SIG-M5 treated with dmso at 0.1 percent for 504 hours (cell line): ENCODE measurements around the gene C9orf72.
A peak's percentile ranks its signal among the peaks of the same experiment; 100 is the strongest.

Experiments
- DNase-seq: peaks from one replicate; lab custom pipeline; 2025; ENCODE audit not compliant: unreplicated experiment; lab: John Stamatoyannopoulos, UW

Gene C9orf72

GRCh38 chr9:27582794-27583193, 9.5 kb upstream of the C9orf72 start:
- no peak for DNase-seq

- DNase-seq, result no peak
Observed at GRCh38 chr9:27581826-27582225, 8.5 kb upstream of the C9orf72 start.

- DNase-seq, result peak; percentile 98
Observed at GRCh38 chr9:27573634-27574590, 631 bp upstream of the C9orf72 start.

- DNase-seq, result peak; percentile 88
Observed at GRCh38 chr9:27572566-27572917, 739 bp downstream of the C9orf72 start.

GRCh38 chr9:27572061-27572460, 1.2 kb downstream of the C9orf72 start:
- no peak for DNase-seq

- DNase-seq, result no peak
Observed at GRCh38 chr9:27571011-27571410, 2.3 kb downstream of the C9orf72 start.

- DNase-seq, result no peak
Observed at GRCh38 chr9:27569406-27569805, 3.9 kb downstream of the C9orf72 start.

- DNase-seq, result no peak
Observed at GRCh38 chr9:27566118-27566517, 7.2 kb downstream of the C9orf72 start.

- DNase-seq, result no peak
Observed at GRCh38 chr9:27565696-27566095, 7.6 kb downstream of the C9orf72 start.

GRCh38 chr9:27564670-27565069, 8.6 kb downstream of the C9orf72 start:
- peak; percentile 50 for DNase-seq

- DNase-seq, result peak; percentile 25
Observed at GRCh38 chr9:27563738-27564430, 9.4 kb downstream of the C9orf72 start.

- DNase-seq, result no peak
Observed at GRCh38 chr9:27561685-27562084, 11.6 kb downstream of the C9orf72 start.

GRCh38 chr9:27560457-27560856, 12.8 kb downstream of the C9orf72 start:
- DNase-seq, result no peak

- DNase-seq, result no peak
Observed at GRCh38 chr9:27558307-27558706, 15.0 kb downstream of the C9orf72 start.

GRCh38 chr9:27556470-27556869, 16.8 kb downstream of the C9orf72 start:
- no peak for DNase-seq

- DNase-seq, result no peak
Observed at GRCh38 chr9:27554712-27555111, 18.6 kb downstream of the C9orf72 start.

- DNase-seq, result no peak
Observed at GRCh38 chr9:27549196-27549755, 24.0 kb downstream of the C9orf72 start.

GRCh38 chr9:27548055-27548741, 25.1 kb downstream of the C9orf72 start:
- peak; percentile 10 for DNase-seq

- no peak for DNase-seq
Observed at GRCh38 chr9:27545471-27545870, 27.8 kb downstream of the C9orf72 start.

GRCh38 chr9:27542508-27542907, 30.8 kb downstream of the C9orf72 start:
- DNase-seq, result no peak

- DNase-seq, result no peak
Observed at GRCh38 chr9:27541740-27542139, 31.5 kb downstream of the C9orf72 start.
